NCI-H748 (cell line): Measurements from ENCODE around the gene KCTD17.

Experiments
- DNase-seq: peaks from one replicate; lab custom pipeline; 2025; ENCODE audit not compliant: unreplicated experiment; lab: John Stamatoyannopoulos, UW

Gene KCTD17

DNA sequence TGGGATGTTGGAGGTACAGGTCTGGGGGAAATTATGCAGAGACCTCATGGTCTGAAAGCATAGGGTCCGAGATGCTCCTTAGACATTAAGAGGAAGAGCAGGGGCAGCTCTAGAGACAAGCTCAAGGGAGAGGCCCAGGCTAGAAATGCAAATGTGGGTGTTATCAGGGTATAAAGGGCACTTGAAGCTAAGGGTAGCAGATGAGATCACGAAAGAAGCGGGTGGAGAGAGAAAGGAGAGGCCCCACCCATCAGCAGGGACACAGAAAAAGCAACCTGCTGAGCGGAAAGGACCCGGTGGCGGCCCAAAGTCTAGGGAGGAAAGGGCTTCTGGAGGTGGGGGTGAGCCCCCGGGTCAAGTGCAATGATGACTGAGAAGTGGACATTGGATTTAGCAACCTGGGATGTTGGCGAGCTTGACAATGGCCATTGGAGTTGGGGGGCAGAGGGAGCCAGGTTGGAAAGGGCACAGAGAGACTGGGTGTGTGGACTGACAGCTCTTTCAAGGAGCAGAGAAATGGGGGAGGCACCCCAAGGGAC lies 49.1 kb downstream of the KCTD17 start:
- no peak for DNase-seq

DNA sequence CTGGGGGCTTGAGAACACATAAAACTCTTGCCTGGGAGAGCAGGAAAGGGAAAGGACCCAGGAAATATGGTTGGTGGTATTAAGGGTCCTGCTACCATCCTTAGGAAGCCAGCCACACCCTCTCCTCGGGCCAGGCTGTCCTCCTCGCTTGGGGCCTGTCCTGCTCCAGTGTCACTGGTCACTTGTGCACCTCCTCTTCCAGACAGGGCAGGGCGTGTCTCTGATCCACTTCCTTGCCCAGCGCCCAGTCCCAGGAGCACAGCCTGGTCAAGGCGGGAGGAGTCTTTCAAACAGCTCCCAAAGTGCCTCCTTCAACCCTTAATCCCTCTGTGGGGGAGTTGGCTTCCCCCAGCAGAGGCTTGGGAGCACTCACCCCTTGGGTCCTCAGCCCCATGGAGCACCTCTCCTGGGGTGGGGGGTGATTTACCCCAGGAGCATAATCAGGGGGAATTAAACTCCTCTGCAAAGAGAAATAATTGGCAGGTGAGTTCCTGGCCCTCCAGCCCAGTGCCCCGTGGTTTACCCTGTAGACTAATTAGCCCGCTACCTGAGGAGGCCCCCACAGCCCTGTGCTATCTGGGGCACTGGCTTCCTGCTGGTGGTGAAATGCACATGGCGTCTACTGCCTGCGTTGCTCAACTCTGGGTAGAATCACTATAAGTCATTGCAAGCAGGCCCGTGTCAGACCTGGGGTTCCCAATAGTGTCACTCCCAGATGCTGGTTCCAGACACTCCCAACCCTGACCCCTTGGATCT lies 49.9 kb downstream of the KCTD17 start:
- no peak for DNase-seq

DNA sequence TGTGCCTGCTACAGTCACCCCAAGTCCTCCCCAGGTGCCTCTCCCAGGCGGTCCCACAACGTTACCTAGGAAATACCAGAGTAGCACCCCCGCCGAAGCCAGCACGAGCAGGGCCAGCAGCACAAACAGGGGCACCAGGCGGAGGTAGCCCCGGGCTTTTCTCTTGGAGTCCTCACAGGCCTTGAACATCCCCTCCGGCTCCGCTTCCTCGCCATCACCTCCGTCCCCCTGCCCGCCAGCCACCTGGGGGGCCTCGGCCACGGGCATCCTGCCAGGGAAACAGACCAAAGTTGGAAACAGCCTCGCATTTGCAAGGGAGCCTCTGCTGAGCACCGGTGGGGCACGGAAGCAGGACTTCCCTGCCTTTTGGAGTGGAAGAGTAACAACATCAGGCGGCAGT lies 51.6 kb downstream of the KCTD17 start:
- no peak for DNase-seq

DNA sequence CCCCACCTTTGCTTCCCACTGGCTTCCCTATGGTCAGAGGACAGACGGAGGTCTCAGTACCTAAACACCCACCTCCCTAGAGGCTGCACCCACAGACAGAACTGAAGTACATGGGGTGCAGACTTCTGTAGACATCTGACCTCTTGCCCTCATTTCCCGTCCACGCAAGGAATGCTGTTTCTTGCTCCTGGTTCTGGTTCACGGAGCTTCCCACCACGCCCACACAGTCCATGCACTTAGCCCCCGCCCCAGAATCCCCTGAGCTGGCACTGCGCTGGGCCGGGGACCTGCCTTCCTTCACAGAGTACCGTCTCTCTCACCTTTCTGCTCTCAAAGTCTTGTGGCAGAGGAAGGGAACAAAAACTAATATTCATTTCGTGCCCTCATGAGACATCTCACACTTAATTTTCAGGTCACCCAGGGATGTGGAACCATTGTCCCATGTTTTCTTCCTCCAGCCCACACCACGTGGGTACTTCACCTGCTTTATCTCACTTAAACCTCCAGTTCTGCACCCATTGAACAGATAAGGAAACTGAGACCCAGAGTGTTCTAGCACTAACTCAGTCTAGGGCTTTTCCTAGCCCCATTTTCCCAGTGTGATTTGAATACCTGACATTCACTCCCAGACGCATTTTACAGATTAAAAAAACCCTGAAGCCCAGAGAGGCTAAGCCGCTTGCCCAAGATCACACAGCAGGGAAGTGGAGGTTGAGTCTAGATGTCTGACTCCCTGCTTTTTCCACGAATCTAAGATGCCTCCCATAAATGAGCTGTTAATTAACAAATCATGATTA lies 52.3 kb downstream of the KCTD17 start:
- DNase-seq = no peak

DNA sequence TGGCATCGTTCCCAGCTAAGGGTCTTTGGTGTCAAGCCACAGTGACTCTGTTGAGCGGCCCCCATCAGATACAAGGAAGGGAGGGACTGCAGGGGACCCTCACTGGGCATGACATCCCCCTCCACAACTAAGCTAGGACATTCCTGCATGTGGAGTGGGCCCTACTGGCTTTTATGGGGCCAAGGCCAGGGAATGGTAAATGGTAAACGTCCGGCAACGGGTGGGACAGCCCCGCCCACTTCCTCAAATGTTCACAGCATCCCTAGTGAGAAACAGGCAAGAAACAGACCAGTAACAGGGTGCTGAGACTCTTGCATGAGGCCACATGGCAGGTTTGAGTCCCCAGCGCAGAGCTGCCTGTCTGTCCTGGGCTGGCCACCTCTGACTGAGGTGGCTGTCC lies 53.6 kb downstream of the KCTD17 start:
- no peak for DNase-seq

DNA sequence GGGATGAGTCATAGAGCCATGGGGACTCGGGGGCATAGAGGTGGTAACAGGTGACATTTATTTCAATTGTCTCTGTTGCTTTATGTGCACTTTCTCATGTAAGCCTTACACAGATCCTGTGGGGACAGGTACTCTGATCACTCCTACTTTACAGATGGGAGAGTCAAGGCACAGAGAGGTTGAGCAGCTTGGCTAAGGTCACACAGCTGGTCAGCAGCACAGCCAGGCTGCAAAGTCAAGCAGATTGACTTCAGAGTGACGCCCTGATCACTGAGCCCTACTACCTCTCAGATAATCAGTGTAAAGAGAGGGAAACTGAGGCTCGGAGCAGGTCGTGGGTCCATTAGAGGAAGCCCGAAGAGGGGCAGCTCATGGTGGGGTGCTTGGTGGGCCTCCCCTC lies 54.4 kb downstream of the KCTD17 start:
- no peak for DNase-seq

DNA sequence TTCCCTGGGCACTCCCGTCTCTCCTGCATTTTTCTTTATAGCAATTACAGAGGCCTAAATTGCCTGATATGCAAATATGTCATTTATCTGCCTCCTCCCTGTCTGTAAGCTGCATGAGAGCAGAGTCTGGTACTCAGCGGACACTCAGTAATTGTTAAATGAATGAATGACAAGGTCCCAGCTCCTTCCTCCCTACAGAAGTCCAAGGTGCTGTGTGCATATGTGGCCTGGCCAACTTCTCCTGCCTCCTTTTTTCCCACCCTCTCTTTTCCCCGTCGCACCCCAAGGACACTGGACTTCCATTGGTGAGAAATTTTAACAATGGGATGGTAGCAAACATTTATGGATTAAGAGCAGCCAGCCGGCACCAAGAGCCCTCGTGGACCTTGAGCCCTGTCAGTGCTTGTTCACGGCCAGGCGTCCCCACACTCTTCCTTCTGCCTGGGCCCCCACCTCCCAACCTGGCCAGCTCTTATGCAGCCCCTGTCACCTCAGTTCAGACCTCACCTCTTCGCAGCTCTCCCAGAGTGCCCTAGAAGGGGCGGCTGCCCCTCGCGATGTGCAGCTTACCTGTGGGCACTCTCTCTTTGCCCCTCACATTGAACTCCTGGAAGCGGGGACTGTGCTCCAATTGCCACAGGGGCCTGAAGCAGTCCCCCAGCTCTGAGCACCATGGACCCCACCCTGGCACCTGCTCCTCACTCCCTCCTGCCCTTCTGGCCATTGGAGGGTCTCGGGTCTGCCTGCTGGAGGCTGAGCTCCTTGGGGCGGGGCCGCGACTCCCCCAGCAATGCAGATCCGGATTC lies 56.5 kb downstream of the KCTD17 start:
- no peak for DNase-seq

DNA sequence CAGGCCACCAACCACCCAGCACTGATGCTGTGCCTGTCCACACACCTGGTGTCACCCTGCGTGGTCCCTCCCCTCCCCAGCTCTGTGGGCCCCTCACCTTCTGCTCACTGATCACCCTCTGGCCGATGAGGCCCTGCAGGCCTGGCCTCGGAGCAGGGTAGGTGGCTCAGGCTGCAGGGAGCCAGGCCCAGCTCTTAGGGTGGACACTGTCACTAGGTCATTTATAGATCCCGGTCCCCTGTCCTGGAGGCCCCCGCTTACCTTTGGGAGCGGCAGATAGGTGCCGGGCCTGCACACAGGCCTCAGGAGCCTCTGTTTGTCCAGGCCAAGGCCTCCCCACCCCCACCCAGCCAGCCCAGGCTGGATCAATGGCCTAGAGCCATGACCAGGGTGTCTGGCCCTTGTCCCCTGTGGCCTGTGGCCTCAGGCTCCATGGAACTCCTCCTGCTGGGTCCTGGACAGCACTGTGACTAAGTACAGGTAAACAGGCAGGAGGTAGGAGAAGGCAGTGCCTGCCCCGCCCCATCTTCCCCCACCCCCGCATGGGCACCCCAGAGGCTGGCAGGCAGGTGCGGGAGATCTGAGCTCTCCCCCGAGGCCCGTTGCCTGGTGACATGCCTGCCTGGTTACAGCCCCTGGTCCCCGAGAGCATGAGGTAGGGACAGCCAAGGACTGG lies 57.8 kb downstream of the KCTD17 start, which contains the start of gene TMPRSS6:
TSS of gene TMPRSS6 (minus strand) at position 472 of the 676 bp plus-strand sequence. CDS start 6,296 bp downstream, outside the sequence.
- DNase-seq = peak; percentile 21

DNA sequence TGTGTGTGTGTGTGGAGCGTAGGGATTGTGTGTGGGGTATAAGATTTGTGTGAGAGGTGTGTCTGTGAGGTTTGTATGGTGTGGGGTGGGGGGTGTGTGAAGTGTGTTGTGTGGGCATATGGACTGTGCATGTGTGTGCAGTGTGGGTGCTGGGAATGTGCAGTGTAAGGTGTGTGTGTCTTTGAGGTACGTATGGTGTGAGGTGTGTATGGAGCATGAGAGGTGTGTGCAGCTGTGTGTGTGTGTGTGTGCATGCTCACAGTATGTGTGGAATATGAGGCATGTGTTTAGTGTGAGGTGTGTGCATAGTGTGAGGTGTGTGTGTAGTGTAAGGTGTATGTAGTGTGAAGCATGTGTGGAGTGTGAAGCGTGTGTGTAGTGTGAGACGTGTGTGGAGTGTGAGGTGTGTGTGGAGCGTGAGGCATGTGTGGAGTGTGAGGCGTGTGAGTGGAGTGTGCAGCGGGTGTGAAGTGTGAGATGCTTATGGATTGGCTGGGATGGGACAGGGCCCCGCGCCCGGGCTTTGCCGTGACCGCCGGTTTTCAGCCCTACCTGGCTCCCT lies 59.7 kb downstream of the KCTD17 start:
- DNase-seq = no peak

DNA sequence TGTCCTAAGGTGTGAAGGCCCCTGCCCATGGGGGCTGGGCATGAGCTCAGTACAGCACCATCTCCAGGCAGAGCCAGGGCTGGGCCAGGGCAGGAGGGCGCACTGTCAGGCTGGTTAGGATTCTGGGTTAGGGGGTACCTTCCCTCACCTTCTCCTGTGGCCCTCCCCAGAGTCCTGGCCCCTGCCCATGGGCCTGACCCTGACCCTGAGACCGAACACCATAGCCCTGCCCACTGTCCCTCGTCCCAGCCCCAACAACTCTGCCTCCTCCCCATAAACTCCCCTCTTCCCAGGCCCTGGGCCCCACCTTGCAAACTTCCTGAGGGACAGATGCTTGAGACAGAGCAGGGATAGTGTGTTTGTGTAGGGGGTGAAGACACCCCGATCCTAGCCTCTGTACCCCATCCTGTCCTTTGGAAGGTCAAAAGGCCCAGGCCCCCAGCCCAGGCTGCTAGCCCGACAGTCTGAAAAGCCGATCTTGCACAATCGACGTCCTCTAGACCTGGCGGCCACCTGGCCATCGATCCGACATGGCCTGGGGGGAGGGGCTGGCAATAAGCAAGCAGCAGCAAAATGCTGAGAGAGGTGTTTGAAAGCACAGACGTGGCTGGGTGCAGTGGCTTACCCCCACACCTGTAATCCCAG lies 60.7 kb downstream of the KCTD17 start:
- no peak for DNase-seq
